Glomerular visceral epithelial cell (primary cell): Measurements from ENCODE around the gene GALNT5.

Source experiments
- DNase-seq: peaks from one replicate; pipeline ENCODE4 v3.0.0-alpha.2; 2016; ENCODE audit errors: extremely low spot score

Gene GALNT5

GRCh38 chr2:157292853-157293252 lies 35.3 kb downstream of the GALNT5 start:
- no peak for DNase-seq

DNA sequence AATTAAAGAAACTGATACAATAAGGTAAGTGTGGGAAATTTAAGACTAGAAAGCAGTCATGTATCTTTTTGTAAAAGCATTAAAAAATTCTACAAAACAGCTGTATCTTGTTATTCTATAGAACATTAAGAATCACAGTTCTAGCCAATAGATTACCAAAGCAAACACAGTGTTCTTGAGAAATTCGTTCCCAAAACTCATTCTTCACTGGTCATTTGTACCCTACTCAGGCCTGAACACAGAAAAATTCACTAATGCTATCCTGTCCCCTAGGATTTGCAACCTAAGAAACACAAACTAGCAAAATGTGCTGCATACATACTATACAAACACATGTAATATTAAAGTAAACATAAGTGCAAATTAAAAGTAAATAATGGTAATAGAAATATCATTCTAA lies 39.0 kb downstream of the GALNT5 start:
- DNase-seq, result no peak

GRCh38 chr2:157296958-157297357 lies 39.5 kb downstream of the GALNT5 start:
- no peak for DNase-seq

- no peak for DNase-seq
Observed at GRCh38 chr2:157301307-157301706, 43.8 kb downstream of the GALNT5 start.

DNA sequence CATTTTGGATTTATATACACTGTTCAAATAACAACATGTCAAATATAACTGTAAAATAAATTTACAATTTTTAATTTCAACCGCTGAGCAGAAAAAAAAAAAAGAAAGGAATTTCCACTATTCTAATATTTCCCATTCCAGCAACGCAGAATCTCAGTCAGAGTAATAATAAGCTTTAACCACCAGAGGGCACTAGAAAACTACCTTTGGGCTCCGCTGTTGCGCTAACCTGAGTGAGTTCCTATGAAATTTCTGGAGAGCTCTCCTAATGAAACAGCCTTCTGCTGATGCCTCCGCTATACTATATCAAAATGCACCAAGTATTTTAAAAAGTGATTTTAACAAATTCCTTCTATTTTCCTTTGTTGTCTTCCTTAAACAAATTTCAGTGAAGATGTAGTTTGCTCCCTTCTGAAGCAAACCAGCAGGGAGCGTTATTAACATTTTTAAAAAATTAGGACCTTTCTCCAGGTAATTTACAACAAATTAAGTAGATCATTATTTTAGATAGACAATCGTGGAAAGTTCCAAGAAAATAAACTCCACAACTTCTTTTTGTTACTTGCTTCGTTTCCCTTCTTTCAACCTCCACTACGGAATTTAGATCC lies 45.1 kb downstream of the GALNT5 start:
- peak; percentile 59 for DNase-seq

DNA sequence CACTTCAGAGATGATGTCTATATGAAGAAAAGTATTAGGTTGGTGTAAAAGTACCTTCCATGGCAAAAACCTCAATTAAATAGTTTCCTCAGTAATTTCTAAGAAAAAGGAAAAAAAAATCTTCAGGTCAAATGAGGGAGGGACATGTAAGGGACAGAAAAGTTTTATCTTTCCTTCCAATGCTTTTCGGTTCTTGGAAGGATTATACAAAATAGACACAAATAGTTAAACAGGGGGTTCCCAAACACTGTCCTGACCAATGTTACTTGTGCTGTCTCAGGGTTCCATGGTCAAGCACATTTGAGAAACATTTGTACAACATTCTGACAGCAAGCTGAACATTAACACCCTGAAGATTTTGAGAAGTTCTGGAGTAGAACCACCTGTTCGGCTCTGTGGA lies 46.1 kb downstream of the GALNT5 start:
- DNase-seq, result no peak

DNA sequence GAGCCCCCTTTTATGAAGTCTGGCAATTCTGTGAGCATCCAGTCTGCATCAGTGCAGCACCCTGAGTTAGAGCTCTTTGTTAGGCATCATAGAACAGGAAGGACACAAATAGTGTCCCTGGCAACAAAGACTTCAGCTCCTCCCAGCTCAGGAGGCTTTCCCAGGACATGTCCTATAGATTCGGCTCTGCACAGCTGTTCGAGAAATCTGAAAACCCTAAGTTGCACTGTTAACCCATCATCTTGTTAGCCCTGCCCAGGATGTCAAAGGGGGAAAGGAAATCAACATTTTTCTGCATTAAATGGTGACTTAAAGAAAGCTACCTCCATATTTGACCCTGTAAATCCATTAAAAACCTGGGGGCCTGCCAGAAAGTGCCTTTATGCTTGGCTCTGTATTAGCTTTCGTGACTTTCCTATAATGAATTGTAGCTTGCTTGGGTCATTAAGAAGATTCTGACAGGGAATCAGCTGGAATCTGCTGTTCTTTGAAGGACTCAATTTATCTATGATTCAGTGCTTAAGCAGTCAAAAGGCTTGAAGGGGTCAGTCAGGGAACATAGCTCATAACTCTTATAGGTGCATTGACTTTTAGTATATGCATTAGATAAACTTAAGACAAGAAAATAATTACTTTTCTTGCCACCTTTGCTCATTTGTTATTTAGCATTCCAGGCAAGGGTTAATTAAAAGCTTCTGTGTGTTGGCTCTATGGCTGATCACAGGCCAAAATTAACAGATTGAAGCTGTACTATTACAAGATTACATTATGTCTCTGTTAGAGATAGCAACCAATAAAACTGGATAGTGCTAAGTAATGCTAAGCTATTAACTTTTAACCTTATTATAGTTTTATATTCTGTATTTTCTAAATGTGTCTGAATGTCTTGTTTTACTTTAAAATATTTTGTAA lies 47.6 kb downstream of the GALNT5 start:
- peak; percentile 21 for DNase-seq

DNA sequence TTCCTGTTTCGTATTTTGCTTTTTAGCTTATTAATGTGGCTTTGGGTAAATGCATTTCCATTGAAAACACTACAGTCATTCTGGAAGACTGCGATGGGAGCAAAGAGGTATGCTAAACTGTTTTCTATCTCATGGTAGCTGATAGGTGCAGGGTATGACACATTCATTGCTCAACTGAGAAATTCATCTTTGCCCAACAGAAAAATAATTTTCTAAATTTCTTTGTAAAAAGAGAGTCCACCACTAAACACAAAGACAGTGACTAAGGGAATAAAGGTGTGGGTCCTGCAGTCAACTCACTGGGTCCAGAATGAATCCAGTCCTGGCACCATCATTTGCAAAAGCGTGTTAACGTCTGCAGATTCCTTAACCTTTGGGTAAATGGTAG lies 48.2 kb downstream of the GALNT5 start:
- DNase-seq, result no peak

- DNase-seq, result no peak
Observed at GRCh38 chr2:157307021-157307420, 49.5 kb downstream of the GALNT5 start.

DNA sequence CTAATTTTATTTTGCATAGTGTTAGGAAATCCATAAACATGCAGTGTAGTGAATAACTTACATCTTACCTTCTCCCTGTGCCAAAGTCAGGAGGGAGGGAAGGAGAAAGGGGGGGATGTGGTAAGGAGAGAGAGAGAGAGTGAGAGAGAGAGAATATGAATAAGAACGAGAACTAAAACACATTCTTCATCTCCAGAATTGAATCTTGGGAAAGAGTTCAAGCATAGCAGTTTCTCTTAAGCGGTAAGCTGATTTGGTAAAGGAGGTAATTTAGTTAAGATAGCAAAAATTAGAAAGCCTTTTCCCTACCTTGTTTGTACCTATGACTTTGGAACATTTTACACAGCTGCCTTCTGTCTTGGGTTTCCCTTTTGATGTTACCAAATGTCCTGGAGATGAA lies 52.4 kb downstream of the GALNT5 start:
- no peak for DNase-seq

DNA sequence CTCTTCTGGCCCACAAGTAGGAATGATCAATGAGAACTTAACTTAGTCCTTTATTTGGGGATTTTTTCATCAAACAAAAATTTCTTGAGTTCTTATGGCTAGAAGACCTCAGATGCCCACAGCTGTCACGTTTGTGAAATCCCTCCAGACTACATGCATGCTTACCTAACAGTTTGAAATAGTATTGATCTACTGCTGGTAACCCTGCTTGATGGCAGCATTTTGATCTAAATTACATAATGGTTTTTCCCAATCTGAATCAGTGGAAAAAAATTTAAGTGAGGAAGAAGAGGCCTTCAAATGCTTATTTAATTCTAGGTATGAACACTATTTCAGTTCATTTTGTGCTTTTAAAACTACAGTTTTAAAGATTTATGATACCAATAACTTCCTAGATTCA lies 54.2 kb downstream of the GALNT5 start:
- DNase-seq, result no peak

- DNase-seq, result no peak
Observed at GRCh38 chr2:157312866-157313486, 55.5 kb downstream of the GALNT5 start.

DNA sequence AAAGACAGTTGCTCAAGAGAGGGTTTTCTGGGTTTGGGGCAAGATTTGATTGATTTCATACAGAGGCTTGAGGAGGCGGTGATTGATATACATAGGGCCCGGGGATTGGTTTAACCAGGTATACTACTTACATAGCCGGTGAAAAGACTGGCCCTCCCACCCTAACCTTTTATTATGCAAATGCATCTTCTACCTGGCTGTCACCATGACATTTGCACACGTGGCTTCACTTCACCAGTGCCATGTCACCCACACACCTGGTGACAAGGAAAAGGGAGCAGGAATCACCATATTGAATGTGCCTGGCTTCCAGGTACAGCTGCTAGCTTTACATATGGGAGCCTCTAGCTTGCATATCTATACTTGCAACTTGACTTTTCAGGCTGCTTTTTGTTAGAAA lies 58.4 kb downstream of the GALNT5 start:
- no peak for DNase-seq

DNA sequence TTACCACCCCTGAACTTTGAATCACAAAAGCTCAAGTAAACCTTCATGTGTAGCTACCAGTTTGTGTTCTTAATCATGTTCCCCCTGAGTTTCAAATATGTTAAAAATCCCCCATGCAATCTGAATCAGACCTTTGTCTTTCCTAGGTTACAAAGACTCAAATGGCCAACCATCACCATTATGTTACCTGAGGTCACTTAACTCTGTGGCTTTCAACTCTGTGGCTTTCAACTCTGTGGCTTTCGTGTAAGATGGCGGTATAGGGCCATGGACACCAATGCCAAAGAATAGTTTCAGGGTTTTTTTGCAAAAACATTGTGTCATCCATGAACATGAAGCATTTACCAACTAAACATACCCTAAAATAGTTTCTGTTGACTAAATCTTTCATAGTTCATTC lies 61.4 kb downstream of the GALNT5 start:
- DNase-seq, result no peak

GRCh38 chr2:157319795-157320194 lies 62.3 kb downstream of the GALNT5 start:
- DNase-seq, result no peak

GRCh38 chr2:157320409-157320808 lies 62.9 kb downstream of the GALNT5 start:
- no peak for DNase-seq

DNA sequence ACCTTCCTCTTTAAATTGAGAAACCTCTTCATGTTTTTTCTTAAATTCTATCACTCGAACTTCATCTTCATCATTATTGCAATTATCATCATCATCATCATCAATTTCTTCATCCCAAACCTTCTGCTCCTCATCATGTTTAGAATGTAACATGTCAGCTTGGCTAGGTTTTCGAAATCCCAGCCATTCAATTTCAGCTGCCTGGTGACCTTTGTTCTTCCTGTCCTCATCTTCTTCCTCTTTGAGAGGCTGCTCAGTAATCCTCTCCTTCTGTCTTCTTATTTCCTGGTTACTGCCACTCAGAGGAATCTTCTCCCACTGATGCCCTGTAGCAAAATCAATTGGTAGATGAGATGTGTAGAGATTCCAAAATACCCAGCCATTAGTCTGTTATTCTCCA lies 64.0 kb downstream of the GALNT5 start:
- DNase-seq, result no peak

- DNase-seq, result no peak
Observed at GRCh38 chr2:157322432-157322831, 64.9 kb downstream of the GALNT5 start.

GRCh38 chr2:157324331-157324843 lies 66.9 kb downstream of the GALNT5 start:
- DNase-seq, result no peak

DNA sequence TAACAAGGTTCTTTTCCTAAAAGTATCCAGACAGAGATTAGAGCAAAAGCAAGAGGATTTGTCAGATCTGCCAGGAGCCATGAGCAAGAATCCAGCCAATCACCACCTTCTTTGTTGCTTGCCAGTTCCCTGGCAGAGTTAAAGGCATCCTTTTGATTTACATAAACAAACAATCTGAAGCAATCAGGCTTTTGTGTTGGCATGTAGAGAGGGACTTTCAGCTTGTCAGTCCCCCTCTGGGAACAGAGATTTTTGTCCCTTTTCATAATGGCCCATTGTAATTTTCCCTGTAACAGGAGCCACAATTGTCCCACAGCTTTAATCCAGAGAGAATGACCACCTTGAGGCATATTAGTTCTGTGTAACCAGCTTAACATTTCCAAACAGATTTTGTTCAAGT lies 68.3 kb downstream of the GALNT5 start, which contains the start of gene ERMN:
ERMN (minus strand) TSS at position 39 of the 400 bp plus-strand sequence. CDS start 182 bp downstream, outside the sequence.
- DNase-seq, result no peak

GRCh38 chr2:157326698-157327097 lies 69.2 kb downstream of the GALNT5 start:
- no peak for DNase-seq

- DNase-seq, result no peak
Observed at GRCh38 chr2:157327200-157327599, 69.7 kb downstream of the GALNT5 start.
